Hepatocyte (in vitro differentiated cells): ENCODE data around the gene TOX2. TPM values are rescaled to one million over a fixed set of nuclear protein-coding genes. Genes with fewer than 3 reads are reported as not detected.

Source experiments
- DNase-seq: peaks from one replicate; pipeline ENCODE4 v3.0.0-alpha.2; 2016; ENCODE audit warnings: low spot score
- H2AFZ ChIP-seq: fragments of 200-600 bp; sonication (generic); 2 replicates; pipeline ENCODE4 v1.6.0; 2016; ENCODE audit warnings: antibody characterized with exemption, mild to moderate bottlenecking
- H3K27ac ChIP-seq: fragments of 200-600 bp; sonication (generic); 2 replicates; pipeline ENCODE4 v1.5.1; 2016; ENCODE audit warnings: mild to moderate bottlenecking
- H3K27me3 ChIP-seq: fragments of 200-600 bp; sonication (generic); 2 replicates; pipeline ENCODE4 v1.6.1; 2016
- H3K36me3 ChIP-seq: fragments of 200-600 bp; sonication (generic); replicated peaks from 2 replicates; pipeline ENCODE4 v1.5.1; 2016; ENCODE audit warnings: low read depth; ENCODE audit not compliant: insufficient read depth
- H3K4me1 ChIP-seq: fragments of 200-600 bp; sonication (generic); 2 replicates; pipeline ENCODE4 v1.5.1; 2016; ENCODE audit warnings: mild to moderate bottlenecking, moderate library complexity; ENCODE audit not compliant: insufficient read depth
- H3K4me2 ChIP-seq: fragments of 200-600 bp; sonication (generic); 2 replicates; pipeline ENCODE4 v1.6.0; 2016
- H3K4me3 ChIP-seq: fragments of 200-600 bp; sonication (generic); 2 replicates; pipeline ENCODE4 v1.5.1; 2016; ENCODE audit warnings: mild to moderate bottlenecking
- H3K79me2 ChIP-seq: fragments of 200-600 bp; sonication (generic); 2 replicates; pipeline ENCODE4 v1.6.0; 2017; ENCODE audit warnings: mild to moderate bottlenecking
- H3K9me2 ChIP-seq: fragments of 200-600 bp; sonication (generic); replicated peaks from 2 replicates; pipeline ENCODE4 v1.6.0; 2017; ENCODE audit warnings: mild to moderate bottlenecking; ENCODE audit not compliant: insufficient read depth
- H3K9me3 ChIP-seq: fragments of 200-600 bp; sonication (generic); 2 replicates; pipeline ENCODE4 v1.5.1; 2016; ENCODE audit warnings: low read depth, mild to moderate bottlenecking
- H4K20me1 ChIP-seq: fragments of 200-600 bp; sonication (generic); 2 replicates; pipeline ENCODE4 v1.6.0; 2016; ENCODE audit warnings: mild to moderate bottlenecking; ENCODE audit not compliant: insufficient read depth, poor library complexity, severe bottlenecking
- EZH2 ChIP-seq: fragments of 200-600 bp; sonication (generic); IDR thresholded peaks from 2 replicates; pipeline ENCODE4 v1.6.1; 2016; ENCODE audit warnings: antibody characterized with exemption, mild to moderate bottlenecking, borderline replicate concordance
- EZH2phosphoT487 ChIP-seq: fragments of 200-600 bp; sonication (generic); IDR thresholded peaks from one replicate; pipeline ENCODE4 v1.6.1; 2018; ENCODE audit warnings: antibody characterized with exemption, mild to moderate bottlenecking, low read depth, moderate library complexity; ENCODE audit not compliant: unreplicated experiment, severe bottlenecking
- WGBS: methylation state at CpG from one replicate; pipeline ENCODE4 v1.1.6; 2016; ENCODE audit warnings: low lambda C conversion rate; ENCODE audit errors: missing lambda C conversion rate; 5-methylcytosine and 5-hydroxymethylcytosine counted together
- polyA plus RNA-seq: library from polyadenylated mRNA; unstranded; fragments of >200 nt; fragmentation: Nextera tagmentation; extraction: Ambion mirVana; gene quantifications from 2 replicates; pipeline ENCODE4 v1.2.1, GENCODE V29; 2016
- total RNA-seq: library from RNA; depleted of rRNA; stranded (reverse); fragments of >200 nt; gene quantifications from 2 replicates; pipeline ENCODE4 v1.2.3, GENCODE V29; 2014
- TF ChIP-seq, protein P1 (sequence below): fragments of 200-600 bp; sonication (generic); IDR thresholded peaks from 2 replicates; pipeline ENCODE4 v1.5.1; 2016; ENCODE audit warnings: antibody characterized with exemption, mild to moderate bottlenecking; ENCODE audit not compliant: poor library complexity

TOX2 gene
- total and polyA plus RNA-seq, 2 experiments from 2014 or later = 0.87 to 12.1 TPM

DNA sequence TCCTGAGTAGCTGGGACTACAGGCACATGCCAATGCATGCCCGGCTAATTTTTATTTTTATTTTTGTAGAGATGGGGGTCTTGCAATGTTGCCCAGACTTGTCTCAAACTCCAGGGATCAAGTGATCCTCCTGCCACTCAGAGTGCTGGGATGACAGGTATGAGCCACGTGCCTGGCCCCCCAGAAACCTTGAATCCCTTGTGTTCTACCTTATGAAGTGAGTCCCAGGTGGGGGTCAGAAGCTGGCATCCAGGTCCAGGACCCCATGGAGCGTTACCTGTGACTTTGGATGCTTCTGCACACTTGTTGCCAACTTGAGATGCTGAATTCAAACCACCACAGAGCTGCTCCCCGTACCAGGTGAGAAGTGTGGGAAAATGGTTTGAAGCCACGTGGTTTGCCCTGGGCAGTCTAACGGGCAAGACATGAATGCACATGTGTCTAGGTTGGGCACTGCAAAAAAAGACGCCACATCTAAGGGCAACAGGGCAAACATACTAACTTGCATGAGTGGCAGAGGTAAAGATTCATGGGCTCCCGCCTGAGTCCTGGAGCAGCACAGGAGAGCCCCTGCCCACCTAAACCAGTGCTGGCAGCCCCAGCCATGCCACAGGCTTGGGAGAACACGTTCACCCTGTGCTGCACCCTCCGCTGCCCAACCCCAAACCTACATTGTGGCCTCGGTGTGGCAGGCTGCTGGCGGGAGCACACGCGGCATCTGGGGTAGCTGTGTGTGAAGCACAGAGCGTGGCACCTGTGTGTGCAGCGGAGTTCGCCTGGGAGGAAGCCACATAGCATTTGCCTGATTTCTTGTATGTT is 171.2 kb downstream of the TOX2 start:
- no peaks in the 10 kb centered on the region for H3K79me2 ChIP-seq
- no peak overlapping the region for H2AFZ ChIP-seq
- TF ChIP-seq EZH2phosphoT487 = no peak
- TF ChIP-seq EZH2 = no peak
- 87% methylated on average over 17 of the region's 17 CpGs for WGBS
- peaks cover 3% of the 10 kb centered on the region for H3K4me1 ChIP-seq
- no peak for DNase-seq
- H3K9me3 ChIP-seq = no peaks in the 10 kb centered on the region
- H3K36me3 ChIP-seq = no peaks in the 10 kb centered on the region
- H3K27ac ChIP-seq = no peak overlapping the region
- no peaks in the 10 kb centered on the region for H4K20me1 ChIP-seq
- H3K9me2 ChIP-seq = no peaks in the 10 kb centered on the region
- no peaks in the 10 kb centered on the region for H3K27me3 ChIP-seq
- no peak overlapping the region for H3K4me2 ChIP-seq
- H3K4me3 ChIP-seq = no peak overlapping the region

DNA sequence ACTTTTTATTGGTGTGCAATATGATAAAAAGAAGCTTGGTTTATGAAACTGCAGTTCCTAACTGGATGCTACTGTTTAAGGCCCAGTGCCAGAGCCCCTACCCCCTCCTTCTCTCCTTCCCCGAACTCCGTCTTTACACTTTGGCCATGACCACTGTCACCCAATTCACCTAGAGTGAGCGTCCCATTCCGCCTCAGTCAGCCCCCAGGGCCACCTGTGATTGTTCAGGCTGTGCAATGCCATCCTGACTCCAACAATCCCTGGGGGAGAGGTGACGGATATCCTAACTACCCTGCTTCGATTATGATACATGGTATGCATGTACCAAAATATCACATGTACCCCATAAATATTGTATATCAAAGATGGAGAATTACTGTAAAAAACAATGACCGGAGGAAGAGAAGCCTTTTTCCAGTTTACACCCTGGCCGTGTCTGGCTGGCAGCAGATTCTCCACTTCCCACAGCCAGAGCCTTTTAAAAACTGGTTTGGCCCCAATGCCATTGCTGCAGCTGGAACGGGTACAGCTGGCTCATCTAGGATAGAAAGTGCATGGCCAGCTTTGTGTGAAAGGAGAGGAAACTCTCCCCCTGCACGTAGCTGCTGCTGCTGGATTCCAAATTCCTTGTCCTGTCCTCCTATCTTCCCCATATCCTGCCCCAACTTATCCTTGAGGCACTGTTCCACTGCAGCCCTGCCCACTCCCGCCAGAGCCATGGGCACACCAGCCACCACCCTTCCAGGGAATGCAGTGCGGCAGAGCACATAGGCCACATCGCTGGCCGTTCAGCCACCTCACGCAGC is 172.6 kb downstream of the TOX2 start:
- WGBS = 88% methylated on average over 15 of the region's 15 CpGs
- H3K36me3 ChIP-seq = no peaks in the 10 kb centered on the region
- TF ChIP-seq EZH2 (no peak), EZH2phosphoT487 (no peak)
- TF ChIP-seq, protein P1, sequence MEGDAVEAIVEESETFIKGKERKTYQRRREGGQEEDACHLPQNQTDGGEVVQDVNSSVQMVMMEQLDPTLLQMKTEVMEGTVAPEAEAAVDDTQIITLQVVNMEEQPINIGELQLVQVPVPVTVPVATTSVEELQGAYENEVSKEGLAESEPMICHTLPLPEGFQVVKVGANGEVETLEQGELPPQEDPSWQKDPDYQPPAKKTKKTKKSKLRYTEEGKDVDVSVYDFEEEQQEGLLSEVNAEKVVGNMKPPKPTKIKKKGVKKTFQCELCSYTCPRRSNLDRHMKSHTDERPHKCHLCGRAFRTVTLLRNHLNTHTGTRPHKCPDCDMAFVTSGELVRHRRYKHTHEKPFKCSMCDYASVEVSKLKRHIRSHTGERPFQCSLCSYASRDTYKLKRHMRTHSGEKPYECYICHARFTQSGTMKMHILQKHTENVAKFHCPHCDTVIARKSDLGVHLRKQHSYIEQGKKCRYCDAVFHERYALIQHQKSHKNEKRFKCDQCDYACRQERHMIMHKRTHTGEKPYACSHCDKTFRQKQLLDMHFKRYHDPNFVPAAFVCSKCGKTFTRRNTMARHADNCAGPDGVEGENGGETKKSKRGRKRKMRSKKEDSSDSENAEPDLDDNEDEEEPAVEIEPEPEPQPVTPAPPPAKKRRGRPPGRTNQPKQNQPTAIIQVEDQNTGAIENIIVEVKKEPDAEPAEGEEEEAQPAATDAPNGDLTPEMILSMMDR = no peak
- no peak for DNase-seq
- no peak overlapping the region for H3K27ac ChIP-seq
- H3K4me3 ChIP-seq = no peak overlapping the region
- no peak overlapping the region for H2AFZ ChIP-seq
- H4K20me1 ChIP-seq = no peaks in the 10 kb centered on the region
- no peak overlapping the region for H3K4me2 ChIP-seq
- no peaks in the 10 kb centered on the region for H3K79me2 ChIP-seq
- H3K9me2 ChIP-seq = no peaks in the 10 kb centered on the region
- H3K9me3 ChIP-seq = no peaks in the 10 kb centered on the region
- H3K27me3 ChIP-seq = no peaks in the 10 kb centered on the region
- H3K4me1 ChIP-seq = peaks cover 3% of the 10 kb centered on the region

DNA sequence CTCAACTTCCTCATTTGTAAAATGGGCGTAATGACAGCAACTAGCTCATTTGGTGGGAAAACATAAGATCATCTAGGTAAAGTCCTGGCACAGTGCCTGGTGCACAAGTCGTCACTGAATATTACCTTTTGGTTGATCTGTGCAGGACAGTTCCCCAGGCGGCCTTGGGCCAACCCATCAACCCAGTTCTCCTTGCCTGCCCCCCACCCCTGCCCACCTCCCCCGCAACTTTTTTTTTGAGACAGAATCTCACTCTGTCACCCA is 173.1 kb downstream of the TOX2 start:
- peaks cover 3% of the 10 kb centered on the region for H3K4me1 ChIP-seq
- no peaks in the 10 kb centered on the region for H3K27me3 ChIP-seq
- H2AFZ ChIP-seq = no peak overlapping the region
- no peaks in the 10 kb centered on the region for H3K9me2 ChIP-seq
- no peaks in the 10 kb centered on the region for H4K20me1 ChIP-seq
- H3K9me3 ChIP-seq = no peaks in the 10 kb centered on the region
- H3K27ac ChIP-seq = no peak overlapping the region
- WGBS = 90% methylated on average over 4 of the region's 4 CpGs
- TF ChIP-seq, protein P1 = no peak
- TF ChIP-seq EZH2 = no peak
- no peak for TF ChIP-seq EZH2phosphoT487
- no peaks in the 10 kb centered on the region for H3K79me2 ChIP-seq
- H3K4me2 ChIP-seq = no peak overlapping the region
- H3K4me3 ChIP-seq = no peak overlapping the region
- no peak for DNase-seq
- H3K36me3 ChIP-seq = no peaks in the 10 kb centered on the region

GRCh38 chr20:44089987-44090674 is 175.5 kb downstream of the TOX2 start:
- DNase-seq = peak; percentile 44
- Histone ChIP-seq H4K20me1 (no peaks in the 10 kb centered on the region), H3K4me1 (no peaks in the 10 kb centered on the region), H3K4me3 (no peak overlapping the region), H3K27ac (no peak overlapping the region), H3K4me2 (peak overlapping the region; percentile 34), H3K79me2 (no peaks in the 10 kb centered on the region), H2AFZ (no peak overlapping the region), H3K27me3 (no peaks in the 10 kb centered on the region), H3K9me2 (no peaks in the 10 kb centered on the region), H3K9me3 (no peaks in the 10 kb centered on the region), H3K36me3 (no peaks in the 10 kb centered on the region)
- WGBS = 74% methylated on average over 7 of the region's 7 CpGs
- TF ChIP-seq EZH2phosphoT487 (no peak), EZH2 (no peak)
- TF ChIP-seq, protein P1 = no peak
